HG03064 (cell line): ENCODE results near the gene SFR1.

Experiments
- ATAC-seq: cut with Tn5 transposase; IDR thresholded peaks from one replicate; pipeline ENCODE4 v1.9.1; 2021; ENCODE audit warnings: low read depth; ENCODE audit not compliant: unreplicated experiment

Gene SFR1

DNA sequence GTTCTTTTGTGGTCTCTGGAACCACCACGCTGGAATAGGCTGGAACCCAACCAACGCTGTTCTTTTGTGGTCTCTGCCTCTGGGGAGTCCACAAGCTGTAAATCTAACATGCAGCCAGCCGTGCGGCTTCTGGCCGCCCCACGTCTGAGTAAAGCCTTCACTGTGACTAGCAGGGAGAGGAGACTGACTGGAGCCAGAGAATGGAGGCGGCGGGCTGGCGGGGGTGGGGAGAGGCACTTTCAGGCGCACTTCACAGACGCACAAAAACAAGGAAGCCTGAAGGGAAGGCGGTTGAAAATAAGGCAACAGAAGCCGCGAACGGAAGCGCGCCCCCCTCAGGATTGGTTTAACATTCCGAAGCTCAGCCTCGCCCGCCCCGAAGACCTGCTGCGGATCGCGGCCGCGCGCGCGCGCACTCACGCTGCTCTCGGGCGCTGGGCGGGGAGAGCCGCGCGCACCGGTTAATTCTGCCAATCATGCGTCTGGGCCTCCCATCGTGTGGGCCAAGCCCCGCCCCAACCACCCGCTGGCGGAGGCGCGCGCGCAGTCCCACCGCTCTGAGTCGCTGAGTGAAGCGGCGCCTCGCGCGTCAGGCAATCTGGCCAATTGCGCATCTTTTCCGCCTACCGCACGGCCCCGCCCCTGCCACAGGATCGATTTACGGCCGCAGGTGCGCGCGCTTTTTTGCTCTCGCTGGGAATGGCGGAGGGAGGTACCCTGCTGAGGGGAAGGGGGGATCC lies at the start of gene SFR1:
Gene SFR1 (plus strand): TSS at position 687 of the 740 bp plus-strand sequence. CDS start 13 bp downstream, at position 700.
- ATAC-seq, result peak; percentile 94

- ATAC-seq, result no peak
These were observed 49.2 kb upstream of the SFR1 start for GRCh38 chr10:104072786-104073185.

DNA sequence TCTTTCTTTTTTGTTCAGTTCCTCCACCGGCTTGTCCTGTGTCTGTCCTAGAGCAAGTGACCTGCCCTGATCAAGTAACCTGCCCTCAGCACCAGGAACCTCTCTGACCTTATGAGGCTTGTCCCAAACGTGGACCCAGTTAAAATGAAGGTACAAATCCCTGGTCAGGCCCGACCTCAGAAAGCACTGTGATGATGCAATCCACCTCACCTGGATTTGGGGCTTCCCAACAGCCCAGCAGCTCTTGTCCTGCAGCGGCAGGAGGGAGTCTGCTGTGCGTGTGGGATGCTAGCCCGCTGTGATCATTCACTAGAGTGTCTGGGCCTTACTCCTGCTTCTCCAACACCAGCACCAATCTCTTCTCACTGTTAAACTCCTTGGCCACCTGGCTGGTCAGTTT lies 47.5 kb upstream of the SFR1 start:
- no peak for ATAC-seq

DNA sequence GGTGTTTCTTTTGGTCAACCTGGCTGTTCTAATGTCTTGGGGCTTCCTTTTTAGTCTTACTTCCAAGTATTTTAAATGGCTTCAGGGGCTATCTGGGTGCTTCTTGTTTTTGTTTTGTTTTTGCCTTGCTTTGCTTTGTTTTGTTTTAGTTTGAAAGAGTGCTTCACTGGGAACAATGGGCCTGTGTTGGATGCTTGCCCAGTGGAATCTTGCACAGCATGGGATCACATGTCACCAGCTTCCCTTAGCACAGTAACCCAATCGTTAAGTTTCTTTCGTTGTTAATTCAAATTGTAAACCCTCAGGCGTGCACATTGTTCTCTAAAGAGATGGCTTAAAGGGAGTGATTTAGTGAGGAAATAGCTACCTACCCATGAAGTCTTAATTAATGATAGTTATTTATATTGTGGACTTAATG lies 45.2 kb upstream of the SFR1 start:
- no peak for ATAC-seq

- ATAC-seq, result no peak
These were observed 44.7 kb upstream of the SFR1 start for GRCh38 chr10:104077247-104077646.

GRCh38 chr10:104077663-104078151 lies 44.3 kb upstream of the SFR1 start:
- no peak for ATAC-seq

DNA sequence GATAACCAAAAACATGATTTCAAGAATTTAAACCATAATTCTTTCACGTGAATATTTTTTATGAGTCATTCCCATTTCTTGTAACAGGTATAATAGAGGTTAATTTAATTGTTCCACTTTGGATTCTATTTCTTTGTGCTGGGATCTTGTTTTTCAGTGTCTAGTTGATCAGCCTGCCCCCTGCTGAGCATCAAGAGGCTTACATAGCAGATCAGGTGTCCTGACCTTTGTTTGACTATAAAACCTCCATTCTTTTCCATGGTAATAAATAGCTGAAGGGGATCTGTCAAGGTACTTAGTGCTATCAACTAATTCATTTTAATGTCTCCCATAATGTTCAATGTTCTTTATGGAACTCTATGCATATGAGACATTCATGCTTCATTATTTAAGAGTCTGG lies 41.2 kb upstream of the SFR1 start:
- ATAC-seq, result no peak

DNA sequence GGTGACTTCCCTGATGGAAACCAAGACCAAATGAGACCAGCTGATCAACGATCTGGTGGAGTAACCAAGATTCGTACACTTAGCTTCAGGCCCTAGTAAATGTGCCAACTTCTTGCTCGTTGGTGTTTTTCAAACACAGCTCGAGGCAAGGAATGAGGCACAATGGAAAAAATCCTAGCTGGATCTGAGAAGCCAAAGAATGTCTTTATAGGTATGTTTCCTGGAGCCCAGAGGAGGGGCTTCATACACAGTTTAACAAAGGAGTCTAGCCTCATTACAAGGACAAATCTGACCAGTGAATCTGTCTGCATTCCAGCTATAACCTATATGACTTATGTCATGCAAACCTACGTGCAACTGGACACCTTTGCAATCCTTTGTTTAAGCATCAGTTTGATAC lies 40.0 kb upstream of the SFR1 start:
- no peak for ATAC-seq

DNA sequence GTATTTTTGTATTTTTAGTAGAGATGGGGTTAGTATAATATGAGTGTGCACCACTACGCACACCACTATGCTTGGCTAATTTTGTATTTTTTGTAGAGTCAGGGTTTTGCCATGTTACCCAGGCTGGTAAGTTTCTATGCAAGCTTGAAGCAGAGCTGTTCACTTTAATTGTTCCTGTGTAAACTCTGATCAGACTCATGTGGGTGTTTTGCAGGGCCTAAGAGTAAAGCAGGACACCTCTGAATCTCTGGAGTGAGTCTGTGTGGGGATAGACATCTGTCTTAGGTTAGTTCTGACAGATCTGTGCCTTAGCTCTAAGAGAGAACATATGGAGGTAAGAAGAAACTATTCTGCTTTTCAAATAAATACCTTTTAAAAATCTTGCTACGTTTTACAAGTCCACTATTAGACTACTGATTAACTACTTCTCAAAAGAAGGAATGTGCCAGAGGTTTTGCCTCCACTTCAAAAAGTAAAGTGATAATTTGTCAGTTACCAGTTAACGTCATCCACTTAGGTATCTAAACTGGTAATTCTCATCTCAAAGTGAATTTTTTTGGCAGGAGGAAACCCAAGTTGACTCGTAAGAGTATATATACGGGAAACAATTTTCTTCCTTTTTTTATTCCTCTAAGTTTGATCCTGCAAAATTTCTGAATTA lies 37.4 kb upstream of the SFR1 start:
- ATAC-seq, result no peak

DNA sequence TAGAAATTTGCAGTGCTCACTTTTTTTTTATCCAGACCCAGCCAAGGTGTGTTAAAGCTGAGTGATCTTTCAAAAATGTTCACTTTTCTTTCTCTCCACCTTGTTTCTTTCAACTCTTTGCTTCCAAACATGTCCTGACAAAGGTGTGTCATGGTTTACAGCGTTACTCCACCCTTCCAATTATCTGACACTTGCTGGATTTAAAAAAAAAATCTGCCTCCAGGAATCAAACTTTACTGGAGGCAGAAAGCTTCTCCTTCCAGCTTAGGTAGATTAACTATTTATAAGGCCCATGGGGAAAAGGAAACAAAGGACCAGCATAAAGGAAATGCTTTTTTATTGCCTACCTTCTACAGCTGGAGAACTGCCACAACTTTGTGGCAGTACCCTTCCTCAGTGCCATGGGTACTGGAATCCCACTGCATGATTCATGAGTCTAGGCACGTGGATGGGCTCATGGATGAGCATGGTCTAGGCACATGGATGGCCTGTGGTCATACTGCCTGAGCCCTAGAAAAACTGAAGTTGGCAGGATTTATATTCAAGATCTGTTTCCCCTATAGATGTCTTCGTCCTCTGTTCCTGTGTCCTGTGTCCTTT lies 36.1 kb upstream of the SFR1 start, which contains the start of gene COL17A1:
Gene COL17A1 (minus strand): TSS at position 80 of the 600 bp plus-strand sequence. CDS start 5,207 bp downstream, outside the sequence.
- ATAC-seq, result no peak

DNA sequence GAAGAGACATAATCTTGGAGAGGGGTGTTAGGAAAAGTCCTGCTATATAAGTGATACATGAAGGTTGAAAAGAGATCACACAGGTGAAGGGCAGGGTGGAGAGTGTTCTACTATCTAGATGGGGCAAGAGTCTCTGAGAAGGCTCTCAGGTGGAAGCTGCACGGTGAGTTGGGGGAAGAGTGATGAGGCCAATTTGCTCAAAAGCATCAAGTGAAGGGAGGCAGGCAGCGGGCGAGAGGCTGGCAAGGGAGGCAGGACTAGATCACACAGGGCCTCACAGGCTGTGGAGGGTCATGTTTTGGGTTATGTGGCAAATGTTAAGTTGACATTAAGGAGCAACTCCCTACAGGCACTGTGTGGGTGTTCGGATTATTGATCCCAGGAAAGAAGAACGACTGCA lies 33.7 kb upstream of the SFR1 start:
- no peak for ATAC-seq

- ATAC-seq, result no peak
These were observed 32.4 kb upstream of the SFR1 start for GRCh38 chr10:104089621-104090020.

DNA sequence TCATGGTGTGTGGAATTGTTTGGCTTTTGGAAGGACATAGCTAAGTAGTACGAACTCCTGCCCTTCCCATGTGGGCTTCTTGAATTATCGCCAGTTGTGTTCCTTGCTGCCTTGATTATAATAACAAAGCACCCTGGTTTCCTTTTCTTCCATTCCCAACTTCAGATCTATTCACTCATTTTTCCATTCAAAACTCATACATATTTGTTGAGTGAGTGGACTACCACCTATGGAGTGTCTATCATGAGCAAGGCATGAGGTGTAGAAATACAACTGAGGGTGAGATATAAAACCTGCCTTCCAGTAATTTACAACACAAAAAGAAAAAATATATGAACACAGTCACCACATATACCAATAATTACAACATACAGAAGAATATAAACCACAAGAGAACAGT lies 31.4 kb upstream of the SFR1 start:
- ATAC-seq, result no peak

DNA sequence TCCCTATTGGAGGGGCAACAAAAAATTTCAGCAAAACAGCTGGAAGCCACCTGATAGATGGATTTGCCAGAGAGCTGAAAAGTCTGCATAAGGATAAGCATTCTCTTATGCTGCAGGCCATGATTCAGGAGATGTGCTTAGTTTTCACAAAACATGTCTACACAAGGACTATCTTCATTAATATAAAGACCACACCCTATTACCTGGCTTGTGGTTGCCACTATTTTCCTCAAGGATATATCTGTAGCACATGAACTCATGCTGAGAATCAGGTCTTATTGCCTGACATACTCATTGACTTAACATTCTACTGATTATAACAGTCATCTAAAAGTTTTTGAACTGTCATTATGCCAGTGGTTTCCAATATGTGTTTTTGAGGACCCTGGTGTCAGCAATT lies 29.2 kb upstream of the SFR1 start:
- ATAC-seq, result no peak

- no peak for ATAC-seq
These were observed 25.3 kb upstream of the SFR1 start for GRCh38 chr10:104096692-104097091.

GRCh38 chr10:104098358-104098925 lies 23.5 kb upstream of the SFR1 start:
- ATAC-seq, result no peak

DNA sequence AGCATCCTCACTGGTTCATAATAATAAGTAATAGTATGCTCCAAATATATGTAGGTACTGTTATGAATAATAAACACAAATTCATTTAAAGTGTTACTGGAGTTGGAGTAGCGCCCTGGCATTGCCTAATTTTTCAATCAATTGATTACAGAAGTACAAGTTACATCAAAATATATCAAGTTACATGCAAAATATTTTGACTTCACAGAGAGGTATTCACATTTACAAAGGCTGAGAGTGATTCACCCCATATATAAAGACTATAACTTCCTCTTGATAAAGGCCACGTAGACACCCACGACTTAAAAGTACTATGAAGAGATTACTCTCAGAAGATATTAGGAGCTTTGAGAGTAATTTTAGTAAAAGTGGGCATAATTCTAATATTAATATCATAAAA lies 22.7 kb upstream of the SFR1 start:
- no peak for ATAC-seq

DNA sequence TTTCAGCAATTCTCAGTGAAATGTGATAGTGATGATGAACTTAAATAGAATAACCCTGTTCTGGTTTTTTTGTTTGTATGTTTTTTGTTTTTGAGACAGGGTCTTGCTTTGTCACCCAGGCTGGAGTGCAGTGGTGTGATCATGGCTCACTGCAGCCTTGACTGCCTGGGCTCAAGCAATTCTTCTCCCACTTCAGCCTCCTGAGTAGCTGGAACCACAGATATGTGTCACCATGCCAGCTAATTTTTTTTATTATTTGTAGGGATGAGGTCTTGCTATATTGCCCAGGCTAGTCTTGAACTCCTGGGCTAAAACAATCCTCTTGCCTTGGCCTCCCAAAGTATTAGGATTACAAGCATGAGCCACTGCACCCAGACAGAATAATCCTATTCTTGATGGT lies 22.0 kb upstream of the SFR1 start:
- no peak for ATAC-seq

- no peak for ATAC-seq
These were observed 21.2 kb upstream of the SFR1 start for GRCh38 chr10:104100795-104101194.

GRCh38 chr10:104101902-104102301 lies 20.1 kb upstream of the SFR1 start:
- no peak for ATAC-seq

- no peak for ATAC-seq
These were observed 18.0 kb upstream of the SFR1 start for GRCh38 chr10:104103956-104104355.
